ENCODE results near the gene HOXB3. TPM values are rescaled to one million over a fixed set of nuclear protein-coding genes. Genes with fewer than 3 reads are reported as not detected.

Gene HOXB3
- total and polyA plus RNA-seq, 8 donors, result 10.4 to 114 (median 89.4) TPM

DNA sequence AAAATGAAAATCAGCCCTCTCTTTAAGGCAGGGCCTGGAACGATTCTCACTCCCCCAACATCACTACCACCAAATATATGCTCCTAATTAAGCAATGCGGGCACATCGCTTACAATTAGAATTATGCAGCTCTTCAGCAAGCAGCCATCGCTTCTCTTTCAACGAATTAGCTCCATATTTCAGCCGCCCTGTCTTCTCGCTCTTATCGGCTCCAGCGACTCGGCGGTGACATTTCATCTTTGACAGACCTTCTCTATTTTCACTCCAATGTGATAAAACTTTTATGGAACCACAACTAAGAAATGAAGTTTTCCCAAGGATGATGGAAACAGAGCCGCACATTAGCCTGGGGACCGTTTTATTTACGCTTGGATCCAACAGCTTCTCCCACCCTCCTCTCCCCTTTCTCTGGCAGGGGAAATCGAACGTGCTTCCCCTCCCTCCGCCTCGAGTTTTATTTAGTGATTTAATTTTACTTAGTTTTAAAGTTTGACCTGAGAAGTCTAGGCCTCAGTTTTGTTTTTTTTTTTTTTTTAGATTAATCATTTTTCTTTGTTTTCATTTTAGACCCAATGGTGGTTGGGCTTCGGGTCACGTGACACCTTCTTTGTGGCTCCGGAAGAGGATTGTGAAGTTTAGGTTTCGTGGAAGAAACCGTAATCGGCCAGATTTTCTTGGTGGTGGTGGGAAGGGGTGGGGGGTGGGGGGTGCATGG, 42.1 kb downstream of the HOXB3 start:
- Histone ChIP-seq H3K4me1 (peaks cover 0 to 12% of the 10 kb centered on the region in 2 donors), H3K9me3 (no peaks in the 10 kb centered on the region), H3K4me3 (peak overlapping the region in 1 of 2 donors; percentile 6), H3K36me3 (no peaks in the 10 kb centered on the region), H3K27me3 (peaks cover 33 to 100% of the 10 kb centered on the region in 2 donors), H3K27ac (peak overlapping the region; percentile 34 to 86)
- TF ChIP-seq, protein P1, sequence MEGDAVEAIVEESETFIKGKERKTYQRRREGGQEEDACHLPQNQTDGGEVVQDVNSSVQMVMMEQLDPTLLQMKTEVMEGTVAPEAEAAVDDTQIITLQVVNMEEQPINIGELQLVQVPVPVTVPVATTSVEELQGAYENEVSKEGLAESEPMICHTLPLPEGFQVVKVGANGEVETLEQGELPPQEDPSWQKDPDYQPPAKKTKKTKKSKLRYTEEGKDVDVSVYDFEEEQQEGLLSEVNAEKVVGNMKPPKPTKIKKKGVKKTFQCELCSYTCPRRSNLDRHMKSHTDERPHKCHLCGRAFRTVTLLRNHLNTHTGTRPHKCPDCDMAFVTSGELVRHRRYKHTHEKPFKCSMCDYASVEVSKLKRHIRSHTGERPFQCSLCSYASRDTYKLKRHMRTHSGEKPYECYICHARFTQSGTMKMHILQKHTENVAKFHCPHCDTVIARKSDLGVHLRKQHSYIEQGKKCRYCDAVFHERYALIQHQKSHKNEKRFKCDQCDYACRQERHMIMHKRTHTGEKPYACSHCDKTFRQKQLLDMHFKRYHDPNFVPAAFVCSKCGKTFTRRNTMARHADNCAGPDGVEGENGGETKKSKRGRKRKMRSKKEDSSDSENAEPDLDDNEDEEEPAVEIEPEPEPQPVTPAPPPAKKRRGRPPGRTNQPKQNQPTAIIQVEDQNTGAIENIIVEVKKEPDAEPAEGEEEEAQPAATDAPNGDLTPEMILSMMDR (IDR thresholded peaks at IDR 0.05), result no peak
- peak in 2 of 4 donors; percentile 67 to 84 for DNase-seq
- intact Hi-C loops (cut with DNase I), result no loop called here
- ATAC-seq, result no peak

DNA sequence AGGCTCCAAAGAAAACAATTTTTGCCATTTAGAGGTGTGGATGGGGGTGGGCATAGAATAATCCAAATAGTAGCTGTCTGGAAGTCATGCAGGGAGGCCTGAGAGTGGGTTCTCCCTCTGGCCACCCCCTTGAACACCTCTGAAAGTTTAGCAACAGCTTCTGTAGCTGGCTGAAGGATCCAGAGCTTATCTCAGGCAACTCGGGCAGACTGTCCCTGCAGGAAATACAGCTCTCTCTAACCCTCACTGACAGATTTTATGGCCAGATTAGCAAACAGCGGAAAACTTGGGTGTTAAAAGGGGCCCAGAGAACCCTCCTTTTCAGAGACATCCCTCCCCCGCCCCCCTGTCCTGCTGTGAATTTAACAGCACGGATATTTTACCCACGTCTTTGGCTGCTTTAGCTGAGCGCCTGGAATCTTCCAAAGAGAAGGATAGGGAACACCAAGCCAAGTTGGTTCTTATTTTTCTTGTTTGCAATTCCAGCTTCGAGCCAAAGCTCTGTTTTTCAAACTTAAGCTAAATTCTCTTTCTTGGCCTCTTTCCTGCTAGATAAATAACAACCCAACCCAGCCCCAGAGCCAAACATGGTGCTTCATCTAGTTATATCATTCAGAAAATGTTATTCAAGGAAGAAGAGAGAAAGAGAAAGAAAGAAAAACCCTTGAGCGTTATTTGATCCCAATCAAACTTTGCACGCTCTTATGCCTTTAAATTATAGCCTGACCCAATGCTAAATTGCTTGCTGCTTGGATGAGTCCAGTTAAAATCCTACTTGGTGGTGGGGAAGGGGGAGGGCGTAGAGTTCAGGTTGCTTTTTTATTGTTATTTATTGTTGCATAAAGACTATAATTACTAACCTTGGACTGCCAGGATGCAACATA, 42.9 kb downstream of the HOXB3 start:
- Histone ChIP-seq H3K4me1 (peaks cover 0 to 15% of the 10 kb centered on the region in 2 donors), H3K36me3 (no peaks in the 10 kb centered on the region), H3K27me3 (peaks cover 33 to 100% of the 10 kb centered on the region in 2 donors), H3K4me3 (peak overlapping the region in 1 of 2 donors; percentile 6), H3K27ac (peak overlapping the region; percentile 34 to 86), H3K9me3 (no peaks in the 10 kb centered on the region)
- TF ChIP-seq, protein P1 (IDR thresholded peaks at IDR 0.05), result no peak
- peak in 2 of 4 donors; percentile 82 to 90 for DNase-seq
- intact Hi-C loops (cut with DNase I), result no loop called here
- ATAC-seq, result no peak

DNA sequence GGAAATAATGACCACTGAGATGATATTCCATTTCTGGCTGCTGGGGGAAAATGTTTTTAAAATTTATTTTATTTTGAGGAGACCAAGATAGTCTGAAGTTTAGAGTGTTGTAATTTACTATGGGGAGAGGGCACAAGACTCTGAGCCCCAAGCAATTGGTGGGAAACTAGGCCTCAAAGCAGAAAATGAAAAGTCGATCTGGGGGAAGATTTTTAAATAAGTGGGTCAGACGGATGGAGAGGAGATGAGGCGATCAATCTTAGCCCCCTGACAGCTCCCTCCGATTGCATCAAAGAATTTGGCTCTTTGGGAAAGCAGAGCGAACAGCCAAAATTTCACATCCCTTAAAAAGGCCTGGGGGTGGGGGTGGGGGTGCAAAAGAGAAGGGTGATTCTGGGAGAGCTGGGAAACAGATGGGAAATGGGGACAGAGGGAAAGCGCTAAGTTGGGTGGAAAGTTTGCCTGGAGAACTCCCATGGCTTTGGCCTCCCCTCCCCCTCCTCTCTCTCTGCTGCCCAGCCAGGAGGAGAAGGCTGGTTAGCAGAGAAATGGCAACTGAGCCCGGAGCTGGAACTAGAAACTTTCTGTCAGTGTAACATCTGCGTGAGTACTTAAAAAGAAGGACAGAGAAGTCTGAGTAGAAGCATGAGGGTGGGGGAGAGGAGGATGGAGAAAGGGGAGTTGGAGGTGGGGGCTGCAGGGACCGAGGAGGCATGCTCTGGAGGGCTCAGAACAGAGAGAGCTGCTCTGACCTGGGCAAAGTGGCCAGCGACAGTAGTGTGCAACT, 43.7 kb downstream of the HOXB3 start:
- intact Hi-C loops (cut with DNase I), result no loop called here
- H3K9me3 ChIP-seq, result no peaks in the 10 kb centered on the region
- no peak for ATAC-seq
- peaks cover 0 to 16% of the 10 kb centered on the region in 2 donors for H3K4me1 ChIP-seq
- DNase-seq, result peak in 2 of 4 donors; percentile 68 to 80
- peak overlapping the region; percentile 34 to 86 for H3K27ac ChIP-seq
- TF ChIP-seq, protein P1 (IDR thresholded peaks at IDR 0.05), result no peak
- peaks cover 27 to 100% of the 10 kb centered on the region in 2 donors for H3K27me3 ChIP-seq
- no peaks in the 10 kb centered on the region for H3K36me3 ChIP-seq
- no peak overlapping the region for H3K4me3 ChIP-seq

DNA sequence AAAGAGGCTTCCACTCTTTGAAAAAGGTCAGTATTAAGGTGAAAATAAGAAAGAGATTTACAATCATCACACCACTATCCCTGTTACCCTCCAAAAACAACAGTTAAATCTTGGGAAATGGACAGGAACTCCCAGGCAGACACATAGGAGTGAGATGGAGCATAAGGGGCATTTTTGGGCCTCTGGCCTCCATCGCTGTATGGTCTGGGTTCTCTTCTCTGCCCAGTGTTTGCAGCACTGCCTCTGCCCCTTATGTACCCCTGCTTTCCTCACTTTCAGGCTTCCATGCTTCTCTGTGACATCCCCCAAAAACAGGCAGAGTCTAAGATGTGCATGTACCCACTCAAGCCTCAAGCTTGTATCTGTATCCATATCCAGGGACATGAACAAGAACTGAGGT, 44.5 kb downstream of the HOXB3 start:
- no peak for DNase-seq
- Histone ChIP-seq H3K9me3 (no peaks in the 10 kb centered on the region), H3K27ac (peak overlapping the region; percentile 82 to 89), H3K4me1 (peaks cover 0 to 22% of the 10 kb centered on the region in 2 donors), H3K27me3 (peaks cover 31 to 100% of the 10 kb centered on the region in 2 donors), H3K36me3 (no peaks in the 10 kb centered on the region), H3K4me3 (no peak overlapping the region)
- ATAC-seq, result no peak
- intact Hi-C loops (cut with DNase I), result no loop called here
- TF ChIP-seq, protein P1 (IDR thresholded peaks at IDR 0.05), result no peak
